HG02798 (cell line): Measurements from ENCODE around the gene MRM2.
A peak's percentile ranks its signal among the peaks of the same experiment; 100 is the strongest.

Source experiments
- ATAC-seq: cut with Tn5 transposase; IDR thresholded peaks from one replicate; pipeline ENCODE4 v1.9.1; 2021; ENCODE audit warnings: mild to moderate bottlenecking; ENCODE audit not compliant: unreplicated experiment, poor library complexity

MRM2 gene

DNA sequence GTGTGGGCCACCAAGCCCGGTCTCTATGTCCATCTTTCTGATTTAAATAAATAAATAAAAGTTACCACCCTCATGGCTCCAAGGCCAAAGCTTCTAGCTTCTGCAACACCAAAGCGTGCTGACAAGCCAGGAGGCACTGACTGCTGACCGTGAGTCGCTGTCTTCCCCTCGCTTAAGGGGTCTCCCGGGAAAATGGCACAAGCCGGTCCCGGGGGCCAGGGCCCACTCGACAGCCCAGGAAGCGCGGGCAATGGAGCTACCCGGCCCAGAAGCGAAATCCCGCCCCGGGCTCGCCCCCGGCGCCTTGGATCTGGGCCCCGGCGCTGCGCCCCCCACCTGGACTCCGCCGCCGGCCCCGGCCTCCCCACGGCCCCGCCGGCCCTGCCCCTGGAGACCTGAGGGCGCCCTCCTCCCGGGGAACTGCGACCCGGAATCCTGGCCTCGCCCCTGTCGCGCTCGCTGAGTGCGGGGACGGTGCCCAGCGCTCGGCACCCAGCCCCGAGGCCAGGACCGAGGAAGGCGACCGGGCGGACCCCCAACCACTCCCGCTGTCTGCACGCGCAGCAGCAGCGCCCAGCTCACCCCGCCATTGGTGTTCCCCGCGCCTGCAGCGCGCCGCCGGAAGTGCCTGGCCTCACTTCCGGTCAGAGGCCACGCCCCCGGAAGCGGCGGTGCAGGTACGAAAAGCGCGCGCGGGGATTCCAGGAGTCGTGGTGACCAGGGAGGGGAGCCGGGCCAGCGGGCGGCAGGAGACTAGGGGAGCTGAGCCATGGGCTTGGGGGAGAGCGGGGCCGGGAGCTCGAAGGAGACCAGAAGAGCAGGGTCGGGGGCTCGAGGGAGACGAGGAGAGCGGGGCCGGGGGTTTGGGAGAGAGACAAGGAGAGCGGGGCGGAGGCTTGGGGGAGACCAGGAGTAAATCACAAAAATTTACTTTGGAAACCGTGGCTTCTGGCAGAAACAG, at the start of gene MRM2, which contains the start of gene NUDT1:
Gene MRM2 (minus strand): TSS at position 626 of the 961 bp plus-strand sequence. CDS start 36 bp downstream, at position 590.
Gene NUDT1 (plus strand): TSS at position 647 of the 961 bp plus-strand sequence. CDS start 2,349 bp downstream, outside the sequence.
- peak; percentile 82 for ATAC-seq

DNA sequence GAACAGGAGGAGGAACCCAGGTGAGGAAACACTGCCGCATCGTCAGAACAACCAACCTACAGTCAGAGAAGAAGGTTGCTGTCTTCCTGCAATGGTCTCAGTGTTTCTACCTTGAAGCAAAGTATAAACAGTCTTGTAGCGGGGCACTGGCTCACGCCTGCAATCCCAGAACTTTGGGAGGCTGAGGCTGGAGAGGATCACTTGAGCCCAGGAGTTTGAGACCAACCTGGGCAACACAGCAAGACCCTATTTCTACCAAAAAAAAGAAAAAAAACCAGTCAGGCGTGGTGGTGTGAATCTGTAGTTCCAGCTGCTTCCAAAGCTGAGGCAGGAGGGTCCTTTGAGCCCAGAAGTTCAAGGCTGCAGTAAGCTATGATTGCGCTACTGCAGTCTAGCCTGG, 48.9 kb upstream of the MRM2 start:
- no peak for ATAC-seq

DNA sequence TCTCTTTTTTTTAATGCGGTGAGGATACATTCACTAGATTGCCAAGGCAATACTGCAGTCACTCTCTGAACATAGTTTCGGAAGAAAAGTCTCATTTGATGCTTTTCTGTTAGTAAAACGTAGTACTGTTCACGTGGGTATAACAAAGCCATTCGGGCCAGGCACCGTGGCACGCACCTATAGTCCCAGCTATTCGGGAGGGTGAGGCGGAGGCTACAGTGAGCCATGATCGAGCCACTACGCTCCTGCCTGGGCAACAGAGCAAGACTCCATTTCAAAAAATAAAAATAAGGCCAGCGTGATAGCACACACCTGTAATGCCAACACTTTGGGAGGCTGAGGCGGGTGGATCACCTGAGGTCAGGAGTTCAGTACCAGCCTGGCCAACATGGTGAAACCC, 47.6 kb upstream of the MRM2 start:
- no peak for ATAC-seq

DNA sequence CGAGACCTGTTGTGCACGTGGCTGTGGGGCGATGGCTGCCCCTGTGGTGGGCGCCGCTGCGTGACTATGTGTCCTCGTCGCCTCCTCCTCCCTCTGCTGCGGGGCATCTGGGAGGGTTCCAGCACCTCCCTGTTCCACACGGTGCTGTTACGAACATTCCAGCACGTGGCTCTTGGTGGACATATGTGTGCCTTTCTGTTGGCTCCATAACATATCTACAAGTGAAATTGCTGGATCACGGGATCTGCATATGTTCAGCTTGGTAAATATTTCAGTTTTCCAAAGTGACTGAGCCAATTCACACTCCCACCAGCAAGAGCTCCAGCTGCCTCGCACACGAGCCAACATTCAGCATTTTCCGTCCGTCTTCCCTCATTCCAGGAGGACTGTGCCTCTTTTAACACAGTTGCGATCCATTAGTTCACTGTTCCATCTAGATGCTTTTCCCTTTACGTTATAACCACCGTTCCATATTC, 47.1 kb upstream of the MRM2 start:
- no peak for ATAC-seq

GRCh38 chr7:2288503-2288902, 46.5 kb upstream of the MRM2 start:
- peak; percentile 73 for ATAC-seq

- no peak for ATAC-seq
Observed at GRCh38 chr7:2287745-2288144, 45.7 kb upstream of the MRM2 start.

- no peak for ATAC-seq
Observed at GRCh38 chr7:2283074-2283473, 41.1 kb upstream of the MRM2 start.

- ATAC-seq: no peak
Observed at GRCh38 chr7:2282185-2282751, 40.3 kb upstream of the MRM2 start.

- no peak for ATAC-seq
Observed at GRCh38 chr7:2281541-2281940, 39.5 kb upstream of the MRM2 start.

DNA sequence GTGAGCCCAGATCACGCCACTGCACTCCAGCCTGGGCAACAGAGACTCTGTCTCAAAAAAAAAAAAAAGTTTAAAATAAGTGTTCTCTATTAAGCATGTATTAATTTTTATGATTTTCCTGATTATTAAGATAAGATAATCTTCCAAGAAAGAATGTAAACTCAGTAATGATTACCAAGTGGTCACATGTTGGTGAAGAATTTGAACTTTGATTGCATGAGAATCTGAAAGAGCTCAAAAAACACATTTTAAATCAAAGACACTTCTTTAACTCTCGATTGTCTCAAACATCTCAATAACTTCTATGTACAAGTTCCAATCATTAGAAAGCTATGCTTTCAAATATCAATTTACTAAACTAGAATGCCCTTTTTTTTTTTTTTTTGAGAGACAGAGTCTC, 38.4 kb upstream of the MRM2 start:
- ATAC-seq: no peak

DNA sequence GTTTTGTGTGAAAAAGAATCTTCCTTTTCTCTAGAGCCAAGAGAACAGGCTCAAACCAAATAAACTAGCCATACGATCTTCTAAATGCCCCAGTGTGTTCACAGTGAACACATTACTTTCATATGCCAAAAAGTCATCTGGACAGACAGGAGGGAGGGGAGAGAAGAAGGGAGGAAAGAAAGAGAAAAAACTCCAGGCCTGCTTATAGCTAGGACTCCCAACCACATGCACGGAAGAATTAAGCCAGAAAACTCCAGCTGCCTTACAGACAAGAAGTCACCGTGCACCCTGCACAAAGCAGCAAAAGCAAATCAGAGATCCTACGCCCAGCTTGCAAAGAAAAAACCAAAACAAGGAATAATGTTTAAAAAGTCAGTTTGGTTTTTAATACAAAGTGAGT, 37.9 kb upstream of the MRM2 start:
- no peak for ATAC-seq

GRCh38 chr7:2278026-2278425, 36.0 kb upstream of the MRM2 start:
- no peak for ATAC-seq

DNA sequence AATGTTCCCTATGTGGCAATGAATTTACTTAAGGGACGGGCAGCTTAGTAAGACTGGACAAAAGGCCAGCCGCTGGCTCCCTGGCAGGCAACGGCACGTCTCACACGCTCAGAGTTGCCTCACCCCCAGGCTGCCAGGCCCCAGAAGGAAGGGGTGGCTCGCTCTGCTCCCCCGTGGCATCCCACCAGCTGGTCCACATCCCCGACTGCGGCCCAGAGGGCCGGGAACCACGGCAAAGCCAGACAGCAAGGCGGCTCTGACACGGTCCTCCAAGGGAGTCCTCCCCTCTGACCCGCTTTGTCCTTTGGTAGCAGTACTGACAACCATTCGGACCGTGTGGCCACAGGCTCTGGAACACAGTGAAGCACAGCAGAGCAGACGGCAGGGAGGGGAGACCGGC, 34.1 kb upstream of the MRM2 start:
- no peak for ATAC-seq

DNA sequence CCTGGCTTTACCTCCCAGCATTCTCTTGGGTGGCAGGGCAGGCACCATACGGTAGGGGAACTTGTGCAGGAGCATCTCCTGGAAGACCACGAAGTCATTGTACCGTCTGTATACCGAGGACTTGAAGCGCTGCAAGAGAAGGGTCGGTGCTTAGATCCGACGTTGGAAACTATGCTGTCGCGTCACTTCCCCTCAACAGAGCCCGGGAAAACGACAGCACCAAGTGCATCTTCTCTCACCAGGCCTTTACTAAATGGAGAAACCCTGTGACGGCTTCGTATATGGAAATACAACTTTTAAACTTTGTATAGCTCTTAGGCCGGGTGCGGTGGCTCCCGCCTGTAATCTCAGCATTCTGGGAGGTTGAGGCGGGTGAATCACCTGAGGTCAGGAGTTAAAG, 33.1 kb upstream of the MRM2 start:
- no peak for ATAC-seq

GRCh38 chr7:2274666-2275065, 32.7 kb upstream of the MRM2 start:
- no peak for ATAC-seq

DNA sequence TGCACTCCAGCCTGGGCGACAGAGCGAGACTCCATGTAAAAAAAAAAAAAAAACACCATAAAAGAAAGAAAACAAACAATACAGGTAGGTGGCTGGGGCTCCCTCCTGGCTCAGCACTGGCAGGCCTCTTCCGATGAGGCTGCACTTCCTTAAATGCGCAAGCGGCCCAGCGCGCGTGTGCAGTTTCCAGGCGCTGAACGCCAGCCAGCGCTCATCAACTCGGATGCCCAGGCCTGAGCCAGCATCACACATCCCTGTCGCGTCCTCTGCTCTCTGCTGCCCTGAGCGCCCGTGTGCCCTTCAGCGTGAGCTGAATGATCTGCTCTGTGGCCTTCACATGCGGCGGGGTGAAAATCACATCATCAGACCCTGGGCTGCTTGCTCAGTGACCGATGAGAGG, 31.9 kb upstream of the MRM2 start:
- ATAC-seq: no peak

DNA sequence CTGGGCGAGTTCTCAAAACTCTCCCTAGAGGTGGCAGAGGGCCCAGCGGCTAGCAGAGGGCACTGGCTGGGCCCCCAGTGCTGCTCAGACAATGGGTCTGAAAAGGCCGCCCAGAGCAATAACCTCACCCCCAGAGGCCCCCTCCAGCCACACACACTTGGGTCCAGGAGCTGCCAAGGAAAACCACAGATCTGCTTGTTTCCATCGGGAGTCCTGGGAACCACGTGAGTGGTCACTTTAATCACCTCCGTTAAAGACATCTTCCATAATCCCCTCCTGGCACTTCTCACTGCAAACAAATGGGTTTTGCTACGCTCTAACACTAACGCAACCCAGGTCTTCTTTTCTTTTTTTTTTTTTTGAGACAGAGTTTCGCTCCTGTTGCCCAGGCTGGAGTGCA, 30.0 kb upstream of the MRM2 start:
- ATAC-seq: no peak

DNA sequence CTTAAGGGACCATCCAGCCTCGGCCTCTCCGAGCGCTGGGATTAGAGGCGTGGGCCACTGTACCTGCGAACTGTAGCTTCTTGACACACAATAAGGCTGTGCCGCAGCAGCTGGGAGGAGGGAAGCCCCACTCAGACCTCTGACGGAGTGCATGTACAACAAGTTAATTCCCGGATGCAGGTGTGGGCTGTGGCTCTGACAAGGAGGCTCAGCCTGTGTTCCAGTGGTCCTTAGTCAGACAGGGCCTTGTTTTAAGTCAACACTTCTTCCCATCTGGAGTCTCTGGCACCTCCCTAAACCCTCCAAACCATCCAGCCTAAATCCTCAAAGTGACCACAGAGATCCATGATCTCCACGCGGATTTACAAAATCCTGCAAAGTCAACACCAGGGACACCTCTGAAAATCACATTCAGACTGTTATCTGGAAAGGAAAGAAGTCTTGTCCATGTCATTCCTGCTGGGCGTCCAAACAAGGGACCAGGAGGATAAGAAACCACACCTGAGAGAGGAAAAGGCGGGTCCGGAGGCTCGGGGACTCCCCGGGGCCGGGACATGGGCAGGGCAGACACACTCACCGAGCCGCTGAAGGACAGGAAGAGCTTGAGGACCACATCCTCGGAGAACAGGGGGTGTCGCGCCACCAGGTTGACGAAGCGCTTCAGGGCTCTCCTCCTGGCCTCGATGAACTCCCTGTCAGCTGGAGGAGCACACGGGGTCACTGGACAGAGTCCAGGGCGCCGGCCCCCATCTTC, 29.4 kb upstream of the MRM2 start:
- no peak for ATAC-seq

DNA sequence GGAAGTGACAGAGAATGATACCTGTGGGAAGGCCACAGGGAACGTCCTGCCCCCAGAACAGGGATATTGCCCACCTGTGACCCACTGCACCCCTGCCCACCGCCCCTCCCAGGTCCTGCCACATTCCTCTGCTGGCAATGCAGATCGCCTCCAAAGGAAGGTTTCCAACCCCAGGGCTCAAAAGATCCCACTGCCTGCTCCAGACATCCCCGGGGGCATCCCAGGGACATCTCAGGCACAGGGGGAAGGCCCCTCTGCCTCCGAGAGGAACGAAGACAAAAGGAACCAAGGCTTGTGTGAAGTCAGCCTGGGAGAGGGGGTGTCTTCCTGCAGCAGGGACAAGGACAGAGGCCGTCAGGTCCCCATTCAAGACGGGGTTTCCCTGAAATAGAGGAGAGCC, 28.5 kb upstream of the MRM2 start:
- ATAC-seq: no peak

GRCh38 chr7:2269991-2270460, 28.0 kb upstream of the MRM2 start:
- no peak for ATAC-seq
